ENCODE data around the gene RAET1E. TPM values are rescaled to one million over a fixed set of nuclear protein-coding genes. Genes with fewer than 3 reads are reported as not detected.
"Not testable (repeated sequence)": the region's sequence is repeated elsewhere in the genome, so short reads cannot be mapped to it uniquely, and the experiment has no call there.

RAET1E gene
- total RNA-seq, 1 donor from 2014 or later = not detected

- not testable (repeated sequence) for H3K4me3 Mint-ChIP-seq (ENCODE audit: low read depth); H3K36me3 Mint-ChIP-seq (ENCODE audit: low read depth); DNase-seq (ENCODE audit: low spot score); H3K27ac Mint-ChIP-seq; H3K9me3 Mint-ChIP-seq
- peaks cover 84% of the 10 kb centered on the region for H3K27me3 Mint-ChIP-seq (ENCODE audit: low read depth)
- intact Hi-C loops (cut with micrococcal nuclease) = loop anchor here (2.0 to 10.0 kb wide), 3 partner anchors 53 to 477 kb away; no protein-coding TSS in a partner anchor
- peaks cover 34% of the 10 kb centered on the region for H3K4me1 Mint-ChIP-seq (ENCODE audit: low read depth)
Observed at GRCh38 chr6:149938013-149938570, 40.2 kb upstream of the RAET1E start.

- no peaks in the 10 kb centered on the region for H3K9me3 Mint-ChIP-seq
- peaks cover 80% of the 10 kb centered on the region for H3K27me3 Mint-ChIP-seq (ENCODE audit: low read depth)
- no peak overlapping the region for H3K4me3 Mint-ChIP-seq (ENCODE audit: low read depth)
- no peak for DNase-seq (ENCODE audit: low spot score)
- H3K36me3 Mint-ChIP-seq (ENCODE audit: low read depth) = no peaks in the 10 kb centered on the region
- peaks cover 34% of the 10 kb centered on the region for H3K4me1 Mint-ChIP-seq (ENCODE audit: low read depth)
- H3K27ac Mint-ChIP-seq = no peak overlapping the region
- intact Hi-C loops (cut with micrococcal nuclease) = loop anchor here (5.0 to 10.0 kb wide), 2 partner anchors 66 to 478 kb away; no protein-coding TSS in a partner anchor
Observed at GRCh38 chr6:149936743-149937142, 38.8 kb upstream of the RAET1E start.

DNA sequence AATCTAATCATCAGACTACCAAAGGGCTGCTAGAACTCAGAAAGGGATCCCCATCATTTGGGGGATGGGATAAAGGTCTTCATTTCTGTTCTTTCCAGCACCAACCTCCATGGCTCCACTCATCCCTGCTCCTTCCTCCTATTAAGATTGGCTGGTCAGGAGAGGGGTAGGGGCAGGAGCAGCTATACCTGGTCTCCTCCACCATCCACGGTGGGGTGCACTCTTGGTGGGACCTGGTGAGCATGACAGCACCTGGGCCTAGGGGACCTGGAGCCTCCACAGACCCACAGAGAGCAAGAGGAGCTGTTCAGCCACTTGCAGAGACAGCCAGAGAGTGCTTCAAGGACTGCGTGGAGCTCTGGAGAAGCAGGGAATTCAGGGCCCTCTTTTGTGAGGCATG, 37.8 kb upstream of the RAET1E start:
- H3K36me3 Mint-ChIP-seq (ENCODE audit: low read depth) = no peaks in the 10 kb centered on the region

GRCh38 chr6:149935246-149935645, 37.3 kb upstream of the RAET1E start:
- H3K36me3 Mint-ChIP-seq (ENCODE audit: low read depth) = no peaks in the 10 kb centered on the region

More for the DNA sequence above, 37.8 kb upstream of the RAET1E start:
- H3K27ac Mint-ChIP-seq = no peak overlapping the region
- H3K9me3 Mint-ChIP-seq = no peaks in the 10 kb centered on the region
- intact Hi-C loops (cut with micrococcal nuclease) = loop anchor here (5.0 to 10.0 kb wide), 2 partner anchors 67 to 479 kb away; no protein-coding TSS in a partner anchor
- no peak for DNase-seq (ENCODE audit: low spot score)
- H3K4me3 Mint-ChIP-seq (ENCODE audit: low read depth) = no peak overlapping the region
- H3K4me1 Mint-ChIP-seq (ENCODE audit: low read depth) = peaks cover 29% of the 10 kb centered on the region
- peaks cover 83% of the 10 kb centered on the region for H3K27me3 Mint-ChIP-seq (ENCODE audit: low read depth)

DNA sequence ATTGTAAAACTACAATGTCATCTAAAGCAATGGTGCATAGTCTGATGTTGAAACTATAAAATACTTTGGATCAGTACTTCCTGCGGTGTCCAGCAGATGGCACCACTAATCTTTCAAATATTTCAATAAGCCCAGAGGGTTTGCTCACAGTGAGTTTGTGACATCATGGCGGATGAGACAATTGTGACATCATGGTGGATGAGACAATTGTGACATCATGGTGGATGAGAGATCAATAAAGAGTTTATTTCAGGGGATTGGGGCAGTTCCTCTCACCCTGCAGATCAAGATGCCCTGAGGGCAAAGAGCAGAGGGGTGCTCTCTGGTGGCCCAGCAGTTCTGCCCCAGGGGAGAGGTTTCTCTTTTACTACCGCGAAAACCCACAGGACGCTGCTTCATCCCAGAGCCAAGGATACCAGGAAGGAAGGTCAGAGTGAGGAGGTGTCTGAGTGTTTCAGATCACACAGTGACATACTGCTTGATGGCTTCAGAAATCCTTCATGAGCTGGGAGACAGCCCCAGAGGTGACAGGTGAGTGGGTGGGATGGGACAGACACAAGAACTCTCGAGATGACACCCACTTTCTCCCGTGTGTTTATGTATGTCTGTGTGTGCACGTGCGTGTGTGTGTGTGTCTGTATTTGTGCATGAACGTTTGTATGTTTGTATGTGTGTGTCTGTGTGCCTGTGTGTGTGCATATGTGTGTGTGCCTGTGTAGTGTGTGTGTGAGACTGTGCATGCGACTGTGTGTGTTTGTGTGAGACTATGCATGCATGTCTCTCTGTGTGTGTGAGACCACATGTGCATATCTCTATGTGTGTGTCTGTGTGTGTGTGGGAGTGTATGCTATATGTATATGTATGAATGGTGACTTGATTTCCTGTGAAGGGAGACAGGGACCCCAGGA, 36.6 kb upstream of the RAET1E start:
- no peaks in the 10 kb centered on the region for H3K36me3 Mint-ChIP-seq (ENCODE audit: low read depth)
- intact Hi-C loops (cut with micrococcal nuclease) = loop anchor here (1.0 to 10.0 kb wide), 3 partner anchors 68 to 480 kb away; no protein-coding TSS in a partner anchor
- H3K4me3 Mint-ChIP-seq (ENCODE audit: low read depth) = no peak overlapping the region
- peaks cover 21% of the 10 kb centered on the region for H3K4me1 Mint-ChIP-seq (ENCODE audit: low read depth)
- H3K27ac Mint-ChIP-seq = no peak overlapping the region
- peaks cover 82% of the 10 kb centered on the region for H3K27me3 Mint-ChIP-seq (ENCODE audit: low read depth)
- no peaks in the 10 kb centered on the region for H3K9me3 Mint-ChIP-seq
- DNase-seq (ENCODE audit: low spot score) = peak; percentile 60

More at GRCh38 chr6:149935246-149935645, 37.3 kb upstream of the RAET1E start:
- intact Hi-C loops (cut with micrococcal nuclease) = loop anchor here (5.0 to 10.0 kb wide), 2 partner anchors 67 to 480 kb away; no protein-coding TSS in a partner anchor
- H3K27ac Mint-ChIP-seq = no peak overlapping the region
- no peaks in the 10 kb centered on the region for H3K9me3 Mint-ChIP-seq
- H3K27me3 Mint-ChIP-seq (ENCODE audit: low read depth) = peaks cover 83% of the 10 kb centered on the region
- H3K4me3 Mint-ChIP-seq (ENCODE audit: low read depth) = no peak overlapping the region
- H3K4me1 Mint-ChIP-seq (ENCODE audit: low read depth) = peaks cover 26% of the 10 kb centered on the region
- no peak for DNase-seq (ENCODE audit: low spot score)

DNA sequence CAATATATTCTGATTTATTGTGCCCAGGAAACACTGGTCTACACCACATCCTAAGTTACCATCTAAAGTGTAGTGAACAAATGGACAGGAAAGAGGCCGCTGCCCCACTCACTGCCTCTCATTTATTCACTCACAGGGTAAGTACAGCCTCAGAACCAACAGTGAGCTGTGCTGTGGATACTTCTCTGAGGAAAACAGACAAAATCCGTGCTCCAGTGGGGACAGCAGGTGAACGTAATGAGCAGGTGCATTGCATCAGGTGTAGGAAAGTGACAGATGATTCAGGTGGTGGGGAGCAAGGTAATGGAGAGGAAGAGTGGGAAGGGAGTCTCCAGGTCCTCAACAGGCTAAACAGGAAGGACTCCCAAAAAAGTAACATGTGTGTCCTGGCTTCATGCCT, 35.5 kb upstream of the RAET1E start:
- peaks cover 14% of the 10 kb centered on the region for H3K4me1 Mint-ChIP-seq (ENCODE audit: low read depth)
- DNase-seq (ENCODE audit: low spot score) = no peak
- H3K27me3 Mint-ChIP-seq (ENCODE audit: low read depth) = peaks cover 85% of the 10 kb centered on the region
- no peaks in the 10 kb centered on the region for H3K36me3 Mint-ChIP-seq (ENCODE audit: low read depth)
- H3K9me3 Mint-ChIP-seq = no peaks in the 10 kb centered on the region
- H3K27ac Mint-ChIP-seq = no peak overlapping the region
- intact Hi-C loops (cut with micrococcal nuclease) = loop anchor here (10.0 kb wide), 1 partner anchor 481 kb away; no protein-coding TSS in a partner anchor
- no peak overlapping the region for H3K4me3 Mint-ChIP-seq (ENCODE audit: low read depth)

- Mint-ChIP-seq H3K27me3 (ENCODE audit: low read depth) (peaks cover 87% of the 10 kb centered on the region), H3K36me3 (ENCODE audit: low read depth) (no peaks in the 10 kb centered on the region), H3K4me1 (ENCODE audit: low read depth) (peaks cover 12% of the 10 kb centered on the region), H3K27ac (no peak overlapping the region), H3K9me3 (no peaks in the 10 kb centered on the region), H3K4me3 (ENCODE audit: low read depth) (no peak overlapping the region)
- no peak for DNase-seq (ENCODE audit: low spot score)
- intact Hi-C loops (cut with micrococcal nuclease) = loop anchor here (10.0 kb wide), 1 partner anchor 482 kb away; no protein-coding TSS in a partner anchor
Observed at GRCh38 chr6:149933036-149933435, 35.1 kb upstream of the RAET1E start.

DNA sequence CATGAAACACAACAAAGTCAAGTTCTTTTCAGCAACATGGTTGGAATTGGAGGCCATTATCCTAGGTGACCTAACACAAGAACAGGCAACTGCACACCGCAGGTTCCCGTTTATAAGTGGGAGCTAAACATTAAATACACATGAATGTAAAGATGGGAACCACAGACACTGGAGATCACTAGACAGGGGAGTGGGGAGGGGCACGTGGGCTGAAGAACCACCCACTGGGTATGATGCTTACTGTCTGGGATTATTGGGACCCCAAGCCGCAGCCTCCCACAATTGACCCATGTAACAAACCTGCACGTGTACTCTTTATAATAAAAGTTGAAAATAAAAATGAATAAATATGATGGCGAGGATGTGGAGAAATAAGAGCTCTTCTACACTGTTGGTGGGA, 33.6 kb upstream of the RAET1E start:
- Mint-ChIP-seq H3K27ac (no peak overlapping the region), H3K36me3 (ENCODE audit: low read depth) (no peaks in the 10 kb centered on the region), H3K4me3 (ENCODE audit: low read depth) (no peak overlapping the region), H3K4me1 (ENCODE audit: low read depth) (peaks cover 12% of the 10 kb centered on the region), H3K9me3 (no peaks in the 10 kb centered on the region), H3K27me3 (ENCODE audit: low read depth) (peaks cover 84% of the 10 kb centered on the region)
- DNase-seq (ENCODE audit: low spot score) = no peak
- intact Hi-C loops (cut with micrococcal nuclease) = loop anchor here (10.0 kb wide), 1 partner anchor 483 kb away; no protein-coding TSS in a partner anchor

- DNase-seq (ENCODE audit: low spot score) = no peak
- Mint-ChIP-seq H3K9me3 (no peaks in the 10 kb centered on the region), H3K4me3 (ENCODE audit: low read depth) (no peak overlapping the region), H3K4me1 (ENCODE audit: low read depth) (peaks cover 11% of the 10 kb centered on the region), H3K27ac (no peak overlapping the region), H3K36me3 (ENCODE audit: low read depth) (no peaks in the 10 kb centered on the region), H3K27me3 (ENCODE audit: low read depth) (peaks cover 80% of the 10 kb centered on the region)
- intact Hi-C loops (cut with micrococcal nuclease) = loop anchor here (10.0 kb wide), 2 partner anchors 205 to 365 kb away; partner anchors contain the start of gene GINM1
Observed at GRCh38 chr6:149929422-149929821, 31.5 kb upstream of the RAET1E start.

- H3K4me3 Mint-ChIP-seq (ENCODE audit: low read depth); H3K36me3 Mint-ChIP-seq (ENCODE audit: low read depth); H3K27ac Mint-ChIP-seq; DNase-seq (ENCODE audit: low spot score); H3K9me3 Mint-ChIP-seq: not testable (repeated sequence)
- Mint-ChIP-seq H3K4me1 (ENCODE audit: low read depth) (peaks cover 16% of the 10 kb centered on the region), H3K27me3 (ENCODE audit: low read depth) (peaks cover 83% of the 10 kb centered on the region)
- intact Hi-C loops (cut with micrococcal nuclease) = loop anchor here (10.0 kb wide), 2 partner anchors 202 to 362 kb away; partner anchors contain the start of gene GINM1
Observed at GRCh38 chr6:149927025-149927424, 29.1 kb upstream of the RAET1E start.

DNA sequence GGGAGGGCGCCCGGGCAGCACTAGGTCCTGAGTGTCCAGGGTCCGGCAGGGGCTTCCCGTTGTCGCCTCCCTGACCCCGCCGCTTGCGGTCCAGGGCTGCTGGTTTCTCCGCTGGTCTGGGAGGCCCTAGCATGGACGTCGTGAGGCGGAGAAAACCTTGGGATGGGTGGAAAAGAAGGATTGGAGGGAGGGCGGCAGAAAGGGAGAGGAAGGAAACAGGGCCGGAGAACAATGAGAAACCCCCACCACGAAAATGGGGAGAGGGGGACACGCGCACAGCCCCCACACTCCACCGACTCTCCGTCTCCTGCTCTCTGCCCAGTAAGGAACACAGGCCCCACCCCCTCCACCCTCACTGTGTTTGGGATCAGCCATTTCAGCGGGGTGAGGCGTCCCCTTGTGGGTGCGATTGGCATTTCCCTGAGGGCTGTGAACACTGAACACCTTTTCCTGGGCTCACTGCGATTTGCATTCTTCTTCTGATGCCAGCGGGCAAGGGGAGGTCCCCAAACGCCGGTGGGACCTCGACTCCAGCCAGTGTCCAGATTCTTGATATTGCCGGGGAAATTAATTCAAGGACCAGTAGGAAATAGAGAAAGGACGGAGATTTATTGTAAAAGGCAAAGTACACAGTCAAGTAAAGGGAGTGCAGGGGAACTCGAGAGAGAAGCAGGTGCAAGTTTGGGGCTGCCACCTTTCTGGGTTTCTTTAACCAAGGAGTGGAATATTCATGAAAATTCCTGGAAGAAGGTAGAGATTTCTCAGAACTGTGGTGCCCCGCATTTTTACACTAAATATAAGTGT, 28.3 kb upstream of the RAET1E start:
- Mint-ChIP-seq H3K9me3 (no peaks in the 10 kb centered on the region), H3K27me3 (ENCODE audit: low read depth) (peaks cover 83% of the 10 kb centered on the region), H3K27ac (no peak overlapping the region), H3K36me3 (ENCODE audit: low read depth) (no peaks in the 10 kb centered on the region), H3K4me1 (ENCODE audit: low read depth) (peaks cover 18% of the 10 kb centered on the region), H3K4me3 (ENCODE audit: low read depth) (peak overlapping the region; percentile 55)
- intact Hi-C loops (cut with micrococcal nuclease) = loop anchor here (1.0 to 10.0 kb wide), 3 partner anchors 92 to 361 kb away; partner anchors contain the start of gene GINM1
- DNase-seq (ENCODE audit: low spot score) = peak; percentile 65
